HG03060 (cell line): Measurements from ENCODE around the gene POLR2I.

Experiments
- ATAC-seq: cut with Tn5 transposase; IDR thresholded peaks from one replicate; pipeline ENCODE4 v1.9.1; 2021; ENCODE audit warnings: low read depth, moderate number of reproducible peaks; ENCODE audit not compliant: unreplicated experiment

POLR2I gene

GRCh38 chr19:36114721-36115452 is at the start of gene POLR2I:
TSS of gene POLR2I (minus strand) at chr19:36114875. CDS start at chr19:36114856, 19 bp downstream.
- peak; percentile 78 for ATAC-seq

- no peak for ATAC-seq
Observed at GRCh38 chr19:36163813-36164212, 49.1 kb upstream of the POLR2I start.

- ATAC-seq: no peak
Observed at GRCh38 chr19:36160821-36161596, 46.3 kb upstream of the POLR2I start.

GRCh38 chr19:36153126-36153525 is 38.5 kb upstream of the POLR2I start:
- ATAC-seq: no peak

GRCh38 chr19:36152352-36153091 is 37.8 kb upstream of the POLR2I start, which contains the start of gene COX7A1:
TSS of gene COX7A1 (minus strand) at chr19:36152447. CDS start at chr19:36152407, 40 bp downstream.
- ATAC-seq: no peak

- no peak for ATAC-seq
Observed at GRCh38 chr19:36152019-36152351, 37.3 kb upstream of the POLR2I start.

GRCh38 chr19:36151144-36152018 is 36.7 kb upstream of the POLR2I start:
- no peak for ATAC-seq

- ATAC-seq: no peak
Observed at GRCh38 chr19:36150586-36150985, 35.9 kb upstream of the POLR2I start.

- no peak for ATAC-seq
Observed at GRCh38 chr19:36149673-36150406, 35.2 kb upstream of the POLR2I start.

- ATAC-seq: no peak
Observed at GRCh38 chr19:36144624-36145023, 29.9 kb upstream of the POLR2I start.

GRCh38 chr19:36142496-36142895 is 27.8 kb upstream of the POLR2I start:
- no peak for ATAC-seq

- ATAC-seq: no peak
Observed at GRCh38 chr19:36142046-36142445, 27.4 kb upstream of the POLR2I start.

- ATAC-seq: no peak
Observed at GRCh38 chr19:36141039-36141927, 26.6 kb upstream of the POLR2I start.

- ATAC-seq: no peak
Observed at GRCh38 chr19:36140304-36141038, 25.8 kb upstream of the POLR2I start.

- ATAC-seq: peak; percentile 74
Observed at GRCh38 chr19:36139473-36140303, 25.0 kb upstream of the POLR2I start, which contains the start of gene CAPNS1. TSS of gene CAPNS1 (plus strand) at chr19:36140066. CDS start at chr19:36141012, 946 bp downstream.

- ATAC-seq: no peak
Observed at GRCh38 chr19:36139120-36139472, 24.4 kb upstream of the POLR2I start.
